HG03280 (cell line): ENCODE measurements around the gene TOMM34.
A peak's percentile ranks its signal among the peaks of the same experiment; 100 is the strongest.

Experiments
- ATAC-seq: cut with Tn5 transposase; IDR thresholded peaks from one replicate; pipeline ENCODE4 v1.9.1; 2021; ENCODE audit warnings: mild to moderate bottlenecking, moderate library complexity; ENCODE audit not compliant: unreplicated experiment

The TOMM34 gene

GRCh38 chr20:44936510-44936909 lies 23.7 kb downstream of the TOMM34 start:
- ATAC-seq, result no peak

- ATAC-seq, result no peak
Measured at GRCh38 chr20:44932916-44933315, 27.3 kb downstream of the TOMM34 start.

DNA sequence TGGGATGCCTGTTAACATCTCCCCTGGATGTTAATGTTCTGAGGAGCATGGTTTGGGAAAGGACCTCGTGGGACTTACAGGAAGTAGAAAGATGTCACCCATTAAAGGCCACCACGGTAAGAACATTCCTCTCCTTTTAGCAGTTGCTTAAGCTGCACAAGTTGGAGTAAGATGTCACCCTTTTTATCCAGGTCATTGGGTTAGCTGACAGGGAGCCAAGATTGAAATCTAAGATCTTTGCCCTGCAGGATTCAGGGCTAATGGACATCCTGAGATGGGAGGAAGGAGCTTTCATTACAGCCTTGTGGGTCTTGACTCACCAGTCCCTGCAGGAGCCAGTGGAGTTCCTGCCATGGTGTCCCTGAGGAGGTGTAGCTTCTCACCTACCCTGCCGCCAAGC lies 28.3 kb downstream of the TOMM34 start:
- ATAC-seq, result no peak

GRCh38 chr20:44930517-44931168 lies 29.6 kb downstream of the TOMM34 start:
- no peak for ATAC-seq

DNA sequence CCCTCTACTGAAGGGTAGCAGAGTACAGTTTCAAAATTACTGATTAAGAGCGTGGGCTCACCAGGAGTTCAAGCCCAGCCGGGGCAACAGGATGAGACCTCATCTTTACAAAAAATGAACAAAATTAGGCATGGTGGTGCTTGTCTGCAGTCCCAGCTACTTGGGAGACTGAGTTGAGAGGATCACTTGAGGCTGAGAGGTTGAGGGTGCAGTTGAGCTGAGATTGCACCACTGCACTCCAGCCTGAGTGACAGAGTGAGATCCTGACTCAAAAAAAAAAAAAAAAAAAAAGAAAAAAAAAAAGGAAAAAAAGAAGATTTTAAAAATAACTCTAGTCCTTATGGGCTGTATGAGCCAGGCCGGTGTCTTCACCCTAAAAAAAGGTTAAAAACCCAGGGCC lies 31.6 kb downstream of the TOMM34 start:
- ATAC-seq, result no peak

GRCh38 chr20:44924541-44924940 lies 35.7 kb downstream of the TOMM34 start:
- no peak for ATAC-seq

DNA sequence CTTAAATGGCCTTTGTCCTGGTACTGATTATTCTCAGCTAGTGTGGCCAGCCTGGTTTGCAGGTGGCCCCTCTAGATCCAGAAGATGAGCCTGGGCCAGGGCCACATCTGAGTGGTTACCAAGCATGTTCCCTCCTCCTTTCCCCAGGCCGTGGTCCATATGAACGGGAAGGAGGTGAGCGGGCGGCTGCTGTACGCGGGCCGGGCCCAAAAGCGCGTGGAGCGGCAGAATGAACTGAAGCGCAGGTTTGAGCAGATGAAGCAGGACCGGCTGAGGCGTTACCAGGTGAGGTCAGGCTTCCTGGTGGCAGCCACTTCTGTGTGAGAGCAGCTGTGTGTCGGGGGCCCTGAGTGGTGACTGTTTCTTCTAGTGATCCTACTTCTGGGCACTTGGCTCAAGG lies 38.8 kb downstream of the TOMM34 start:
- ATAC-seq, result no peak

GRCh38 chr20:44918761-44919160 lies 41.4 kb downstream of the TOMM34 start:
- ATAC-seq, result no peak

- no peak for ATAC-seq
Measured at GRCh38 chr20:44918342-44918741, 41.9 kb downstream of the TOMM34 start.

DNA sequence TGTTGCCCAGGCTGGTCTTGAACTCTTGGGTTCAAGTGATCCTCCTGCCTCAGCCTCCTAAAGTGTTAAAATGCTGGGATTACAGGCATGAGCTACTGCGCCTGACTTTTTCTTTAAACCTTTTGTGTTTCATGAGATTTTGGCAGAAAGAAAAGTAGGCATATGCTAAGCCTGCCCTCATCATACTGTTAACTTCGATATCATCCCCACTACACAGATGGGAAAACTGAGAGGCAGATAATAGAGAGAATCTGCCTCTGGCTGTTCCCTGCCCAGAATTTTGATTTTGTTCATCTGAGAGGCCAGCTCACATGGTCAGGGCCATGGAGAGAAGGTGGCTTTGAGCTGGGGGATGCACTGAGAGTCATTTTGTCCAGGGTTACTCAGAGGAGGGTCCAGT lies 42.8 kb downstream of the TOMM34 start:
- no peak for ATAC-seq

DNA sequence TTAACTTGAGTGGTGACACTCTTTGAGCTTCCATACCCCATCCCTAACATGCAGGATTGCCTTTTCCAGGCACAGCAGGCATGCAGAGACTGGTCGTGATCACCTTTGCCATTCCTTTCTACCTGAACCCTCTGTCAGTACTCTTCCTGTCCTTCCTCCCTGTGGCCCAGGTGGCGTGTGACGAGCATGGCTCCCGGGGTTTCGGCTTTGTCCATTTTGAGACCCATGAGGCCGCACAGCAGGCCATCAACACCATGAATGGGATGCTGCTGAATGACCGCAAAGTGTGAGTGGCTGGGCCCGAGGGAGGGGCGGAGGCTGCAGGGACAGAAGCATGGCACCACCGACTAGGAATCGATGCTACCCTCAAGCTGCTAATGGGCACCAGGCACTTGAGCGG lies 43.6 kb downstream of the TOMM34 start:
- ATAC-seq, result no peak

- ATAC-seq, result no peak
Measured at GRCh38 chr20:44914924-44915323, 45.3 kb downstream of the TOMM34 start.

DNA sequence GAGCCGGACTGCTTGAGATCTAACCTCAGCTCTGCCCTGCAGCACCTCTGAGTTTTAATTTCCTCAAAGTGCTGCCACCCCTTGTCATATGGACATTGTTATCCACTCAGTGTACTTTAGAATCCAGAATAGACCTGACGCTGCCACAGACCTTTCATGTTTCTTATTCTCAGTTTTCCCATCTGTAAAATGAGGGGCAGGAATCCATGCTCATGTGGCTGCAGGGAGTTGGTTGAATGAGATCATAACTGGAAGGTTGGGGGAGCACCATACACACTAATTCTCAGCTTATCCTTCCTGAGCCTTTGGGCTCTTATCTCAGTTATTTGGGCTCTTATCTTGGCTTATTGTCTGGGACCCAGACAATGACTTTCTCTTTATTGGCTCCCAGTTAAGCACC lies 48.0 kb downstream of the TOMM34 start:
- ATAC-seq, result no peak

DNA sequence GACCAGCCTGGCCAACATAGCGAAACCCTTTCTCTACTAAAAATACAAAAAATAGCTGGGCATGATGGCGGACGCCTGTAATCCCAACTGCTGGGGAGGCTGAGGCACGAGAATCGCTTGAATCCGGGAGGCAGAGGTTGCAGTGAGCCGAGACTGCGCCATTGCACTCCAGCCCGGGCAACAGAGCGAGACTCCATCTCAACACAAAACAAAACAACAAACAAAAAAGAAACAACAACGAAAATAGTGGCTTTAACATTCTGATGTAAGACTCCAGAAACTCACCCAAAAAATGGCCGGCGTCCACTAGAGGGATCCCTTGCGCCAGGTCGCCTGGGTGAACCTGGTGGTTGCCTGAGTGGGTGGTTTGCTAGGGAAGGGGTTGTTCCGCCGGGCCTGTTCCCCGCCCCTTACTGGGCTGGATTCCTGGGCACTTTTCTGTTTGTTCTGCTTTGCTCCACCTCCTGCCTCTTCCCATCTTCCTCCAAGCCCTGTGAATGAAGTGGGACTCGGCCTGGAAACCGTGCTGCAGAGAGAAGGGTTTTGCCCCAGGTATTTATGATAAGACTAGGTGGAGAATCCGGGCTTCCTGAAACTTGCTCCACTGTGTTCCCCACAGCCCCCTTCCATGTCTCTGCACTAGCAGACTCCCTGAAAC lies 48.8 kb downstream of the TOMM34 start:
- no peak for ATAC-seq

- no peak for ATAC-seq
Measured at GRCh38 chr20:44910690-44911262, 49.4 kb downstream of the TOMM34 start.

GRCh38 chr20:44909872-44910689 lies 50.1 kb downstream of the TOMM34 start, which contains the start of gene PABPC1L:
Gene PABPC1L, plus strand, starts transcription at chr20:44910060. Its CDS starts 84 bp downstream, at chr20:44910144.
- peak; percentile 90 for ATAC-seq

GRCh38 chr20:44908987-44909871 lies 51.0 kb downstream of the TOMM34 start:
- ATAC-seq, result no peak

- ATAC-seq, result no peak
Measured at GRCh38 chr20:44904377-44904776, 55.8 kb downstream of the TOMM34 start.

DNA sequence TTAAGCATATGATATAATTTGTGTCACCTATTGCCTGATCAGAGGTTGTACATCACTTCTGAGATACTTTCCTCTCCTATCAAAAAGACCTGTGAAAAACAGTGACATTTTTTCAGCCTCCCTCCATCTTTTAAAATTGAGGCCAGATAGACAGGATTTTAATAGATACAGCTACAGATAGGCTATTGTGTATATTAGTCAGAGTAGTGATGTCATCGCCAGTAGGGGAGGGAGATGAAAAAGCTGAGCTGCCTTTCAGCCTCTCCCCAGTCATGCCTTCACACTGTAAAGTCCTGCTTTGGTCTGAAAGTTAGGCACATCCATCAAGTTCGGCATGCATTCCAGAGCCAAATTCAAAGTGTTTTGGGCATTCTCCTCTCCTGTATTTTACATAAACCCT lies 58.2 kb downstream of the TOMM34 start:
- ATAC-seq, result no peak

- ATAC-seq, result no peak
Measured at GRCh38 chr20:44900231-44900854, 59.9 kb downstream of the TOMM34 start.
